Psoas muscle (tissue), 8 donors: Measurements from ENCODE around the gene TMUB1. TPM values are rescaled to one million over a fixed set of nuclear protein-coding genes. Genes with fewer than 3 reads are reported as not detected.

ENCODE experiments used
- ATAC-seq, 4 donors: fragments of 200-7000 bp; cut with Tn5 transposase; one replicate each; pipeline ENCODE4 v1.9.1; 2020; ENCODE audit warnings: moderate library complexity in 3 of 4, mild to moderate bottlenecking in 2 of 4
- DNase-seq, 2 donors: peaks; one replicate each; pipeline ENCODE4 v3.0.0-alpha.2; 2020
- H3K27ac ChIP-seq: fragments of 200-600 bp; one replicate; pipeline ENCODE4 v1.8.0; 2022
- H3K27me3 ChIP-seq, 3 donors: fragments of 200-600 bp in 1 of 3; one replicate each; pipeline versions ENCODE4 v1.6.1 to v1.8.0; 2013 to 2022; ENCODE audit warnings: low read length in 2 of 3, mild to moderate bottlenecking in 2 of 3, moderate library complexity in 1 of 3; ENCODE audit not compliant: insufficient read depth in 3 of 3
- H3K36me3 ChIP-seq, 2 donors: fragments of 200-600 bp in 1 of 2; one replicate each; pipeline versions ENCODE4 v1.6.1 to v1.8.0; 2013 to 2022; ENCODE audit warnings: low read depth in 1 of 2, mild to moderate bottlenecking in 1 of 2, moderate library complexity in 1 of 2; ENCODE audit not compliant: insufficient read depth in 1 of 2
- H3K4me1 ChIP-seq: fragments of 200-600 bp; one replicate; pipeline ENCODE4 v1.8.0; 2022
- H3K4me3 ChIP-seq: fragments of 200-600 bp; one replicate; pipeline ENCODE4 v1.8.0; 2022; ENCODE audit warnings: mild to moderate bottlenecking
- H3K9me3 ChIP-seq: fragments of 200-600 bp; one replicate; pipeline ENCODE4 v1.8.0; 2022
- CTCF ChIP-seq: fragments of 200-600 bp; IDR thresholded peaks from one replicate; pipeline ENCODE4 v1.8.0; 2022; ENCODE audit warnings: antibody characterized with exemption
- WGBS, 3 donors: extraction: QIAGEN DNeasy Blood & Tissue Kit; methylation state at CpG; one replicate each; pipeline versions ENCODE4 v1.1.6 to v1.1.7; 2013; 5-methylcytosine and 5-hydroxymethylcytosine counted together
- intact Hi-C, 2 donors: fragments of 100-400 bp; cut with DNase I; formaldehyde crosslinking; loops; one replicate each; pipeline versions ENCODE4 v1.11.0 to v1.14.2; 2022
- polyA plus RNA-seq, 3 donors: library from polyadenylated mRNA; stranded (reverse); fragments of 200-250 nt; gene quantifications; one replicate each; pipeline ENCODE4 v1.2.3, GENCODE V29; 2013
- total RNA-seq, 4 donors: library from RNA; stranded (reverse); fragmentation: NEBNext Ultra II Directional in 2 of 4; extraction: Animal tissue kit (Norgen Biotek cat#: 25700) in 2 of 4; gene quantifications; one replicate each; pipeline versions ENCODE4 v1.2.1 to v1.2.4, GENCODE V29; 2021 to 2023
- donor health status: healthy with polysubstance abuse.
- donor health status: DM: no; HTN: no; CAD: no; lungs with moderate emphysema.
- donor health status: Bipolar disorder and iron deficiency.
- donor health status: healthy.
- donor health status: DM: yes; HTN: yes; CAD: no.
- donor health status: DM: no; HTN: no; CAD: no.
- donor health status: DM: no; HTN: no; CAD: no.
- donor health status: DM: yes; HTN: yes; CAD: no.

TMUB1 gene
- total and polyA plus RNA-seq, 7 donors: 41.7 to 121 (median 55.5) TPM

- DNase-seq: no peak
- H3K27me3 ChIP-seq: no peaks in the 10 kb centered on the region
- no peaks in the 10 kb centered on the region for H3K9me3 ChIP-seq
- 2 to 5% (median 3%) methylated on average over 18 of the region's 18 CpGs for WGBS, 3 donors
- no peak for TF ChIP-seq CTCF
- peaks cover 0 to 3% of the 10 kb centered on the region in 2 donors for H3K36me3 ChIP-seq
- peak overlapping the region; percentile 99 for H3K27ac ChIP-seq
- intact Hi-C loops: loop anchor here in 1 of 2 donors (1.0 kb wide), 1 partner anchor 23 kb away; no protein-coding TSS in a partner anchor
- peak overlapping the region; percentile 85 for H3K4me3 ChIP-seq
- H3K4me1 ChIP-seq: peaks cover 34% of the 10 kb centered on the region
- ATAC-seq: no peak
Observed at GRCh38 chr7:151058781-151059366, 24.4 kb downstream of the TMUB1 start.

- Histone ChIP-seq H3K4me3 (peak overlapping the region; percentile 85), H3K27ac (peak overlapping the region; percentile 99), H3K4me1 (peaks cover 34% of the 10 kb centered on the region), H3K27me3 (no peaks in the 10 kb centered on the region), H3K36me3 (peaks cover 0 to 3% of the 10 kb centered on the region in 2 donors), H3K9me3 (no peaks in the 10 kb centered on the region)
- peak; percentile 99 for DNase-seq
- no peak for TF ChIP-seq CTCF
- intact Hi-C loops: no loop called here
- ATAC-seq: peak; percentile 86 to 90 (median 89)
- 0% methylated on average over 43 to 46 of the region's 46 CpGs for WGBS, 3 donors
Observed at GRCh38 chr7:151057989-151058780, 25.1 kb downstream of the TMUB1 start.

- no peak for TF ChIP-seq CTCF
- peaks cover 0 to under 1% (median 0%) of the 10 kb centered on the region in 3 donors for H3K27me3 ChIP-seq
- H3K4me1 ChIP-seq: peaks cover 31% of the 10 kb centered on the region
- WGBS, 3 donors: 1% methylated on average over 28 to 30 of the region's 30 CpGs
- H3K36me3 ChIP-seq: peaks cover 0 to 3% of the 10 kb centered on the region in 2 donors
- intact Hi-C loops: no loop called here
- no peaks in the 10 kb centered on the region for H3K9me3 ChIP-seq
- peak within 1 kb of the TSS; percentile 85 for H3K4me3 ChIP-seq
- ATAC-seq: peak; percentile 1 to 7 (median 2)
- H3K27ac ChIP-seq: peak within 1 kb of the TSS; percentile 99
- DNase-seq: no peak
Observed at GRCh38 chr7:151057506-151057988, 25.7 kb downstream of the TMUB1 start, which contains the start of gene CDK5. Gene CDK5, minus strand, starts transcription at chr7:151057897. Its CDS starts 49 bp downstream, at chr7:151057848.

GRCh38 chr7:151056666-151057505 is 26.4 kb downstream of the TMUB1 start:
- ATAC-seq: no peak
- Histone ChIP-seq H3K4me3 (peak overlapping the region; percentile 85), H3K4me1 (peaks cover 26% of the 10 kb centered on the region), H3K36me3 (no peaks in the 10 kb centered on the region), H3K9me3 (no peaks in the 10 kb centered on the region), H3K27me3 (peaks cover 0 to 2% (median 0%) of the 10 kb centered on the region in 3 donors), H3K27ac (no peak overlapping the region)
- no peak for DNase-seq
- 40 to 45% (median 41%) methylated on average over 29 of the region's 29 CpGs for WGBS, 3 donors
- TF ChIP-seq CTCF: no peak
- intact Hi-C loops: no loop called here
